GM12891 (cell line): ENCODE measurements around the gene KATNIP.

Experiments used
- POLR2A ChIP-seq: IDR thresholded peaks from 2 replicates; pipeline ENCODE4 v1.6.1; 2011; ENCODE audit warnings: low read depth, low read length, control low read depth
- POLR2AphosphoS5 ChIP-seq: IDR thresholded peaks from 2 replicates; pipeline ENCODE4 v1.6.1; 2011; ENCODE audit warnings: low read depth, low read length, control low read depth
- SPI1 ChIP-seq: IDR thresholded peaks from 2 replicates; pipeline ENCODE4 v1.6.1; 2011; ENCODE audit warnings: low read depth, low read length, control low read depth
- TAF1 ChIP-seq: IDR thresholded peaks from 2 replicates; pipeline ENCODE4 v1.6.1; 2011; ENCODE audit warnings: low read depth, low read length, control low read depth

GRCh38 chr16:27529962-27530361 lies 20.0 kb upstream of the KATNIP start:
- no peak for TF ChIP-seq POLR2A
- TF ChIP-seq POLR2AphosphoS5 = no peak
- TF ChIP-seq SPI1 = no peak
- TF ChIP-seq TAF1 = no peak
